HG02884 (cell line): ENCODE results near the gene PARVG.
"Not testable (repeated sequence)": the region's sequence is repeated elsewhere in the genome, so short reads cannot be mapped to it uniquely, and the experiment has no call there.

Experiments used
- ATAC-seq: cut with Tn5 transposase; IDR thresholded peaks from one replicate; pipeline ENCODE4 v1.9.1; 2021; ENCODE audit warnings: mild to moderate bottlenecking, moderate library complexity; ENCODE audit not compliant: unreplicated experiment

Gene PARVG

GRCh38 chr22:44211946-44212930 is 31.5 kb downstream of the PARVG start:
- ATAC-seq, result no peak

DNA sequence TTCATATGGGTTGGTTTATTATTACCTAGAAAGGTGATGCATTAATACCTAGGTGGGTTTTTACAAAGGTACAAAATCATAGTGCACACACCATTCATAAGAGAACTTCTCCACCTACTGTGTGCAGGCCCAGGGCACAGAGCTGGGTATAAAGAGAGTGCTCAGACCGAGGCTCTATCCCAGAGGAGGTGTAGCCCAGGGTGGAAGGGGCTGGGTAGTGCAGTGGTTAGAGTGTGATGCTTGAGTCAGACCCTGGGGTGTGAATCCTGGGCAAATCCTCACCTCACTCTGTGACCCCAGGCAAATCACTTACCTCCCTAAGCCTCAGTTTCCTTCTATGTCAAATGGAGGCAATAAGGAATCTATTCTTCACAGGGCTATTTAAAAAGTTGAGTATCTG is 32.2 kb downstream of the PARVG start:
- ATAC-seq, result no peak

DNA sequence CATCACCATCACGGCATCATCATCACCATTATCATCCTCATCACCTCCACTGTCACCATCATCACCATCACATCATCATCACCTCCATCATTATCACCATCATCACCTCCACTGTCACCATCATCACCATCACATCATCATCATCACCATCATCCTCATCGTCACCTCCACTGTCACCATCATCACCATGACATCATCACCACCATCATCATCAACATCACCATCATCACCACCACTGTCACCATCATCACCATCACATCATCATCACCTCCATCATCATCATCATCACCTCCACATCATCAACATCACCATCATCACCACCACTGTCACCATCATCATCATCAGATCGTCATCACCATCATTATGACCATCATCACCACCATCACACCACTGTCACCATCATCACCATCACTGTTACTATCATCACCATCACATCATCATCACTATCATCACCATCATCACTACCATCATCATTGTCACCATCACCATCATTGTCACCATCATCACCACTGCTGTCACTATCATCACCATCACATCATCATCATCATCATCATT is 32.8 kb downstream of the PARVG start:
- ATAC-seq, result no peak

DNA sequence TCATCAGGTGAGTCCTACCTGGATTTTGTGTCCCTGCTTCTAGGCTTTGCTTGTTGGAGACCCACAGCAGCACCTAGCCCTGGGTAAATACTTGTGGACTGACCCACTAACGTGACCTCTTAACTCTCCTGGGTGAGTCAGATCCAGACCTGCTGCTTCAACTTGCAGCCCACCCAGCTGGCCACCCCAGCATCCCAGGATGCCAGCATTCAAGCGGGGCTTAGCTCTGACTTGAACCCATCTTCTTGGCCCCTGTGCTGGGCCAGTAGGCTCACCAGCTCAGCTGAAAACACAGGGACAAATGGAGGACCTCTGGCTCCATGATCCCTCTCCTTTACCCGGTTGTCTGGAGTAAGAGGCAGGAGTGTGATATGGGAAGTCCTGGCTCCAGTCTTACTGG is 33.5 kb downstream of the PARVG start:
- ATAC-seq, result no peak

GRCh38 chr22:44214764-44215163 is 34.0 kb downstream of the PARVG start:
- no peak for ATAC-seq

- no peak for ATAC-seq
These were observed 34.6 kb downstream of the PARVG start for GRCh38 chr22:44215287-44215686.

DNA sequence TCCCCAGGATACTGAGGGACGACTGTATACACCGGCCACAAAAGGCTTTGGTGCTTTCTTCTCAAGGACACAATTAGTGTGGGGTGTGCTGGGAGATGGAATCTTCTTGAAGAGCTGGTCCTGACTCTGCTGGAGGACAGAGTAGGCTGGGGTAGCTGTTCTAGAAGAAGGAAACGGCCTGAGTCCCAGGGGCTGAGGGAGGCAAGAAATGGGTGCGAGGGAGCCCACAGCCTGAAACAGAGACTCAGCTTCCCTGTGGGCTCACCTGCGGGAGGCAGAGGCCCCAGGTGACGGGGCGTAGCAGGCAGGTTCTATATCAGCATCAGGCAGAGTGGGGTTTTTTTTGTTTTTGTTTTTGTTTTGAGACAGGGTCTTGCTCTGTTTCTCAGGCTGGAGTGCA is 36.6 kb downstream of the PARVG start:
- ATAC-seq, result no peak

GRCh38 chr22:44218071-44218470 is 37.3 kb downstream of the PARVG start:
- ATAC-seq, result no peak

DNA sequence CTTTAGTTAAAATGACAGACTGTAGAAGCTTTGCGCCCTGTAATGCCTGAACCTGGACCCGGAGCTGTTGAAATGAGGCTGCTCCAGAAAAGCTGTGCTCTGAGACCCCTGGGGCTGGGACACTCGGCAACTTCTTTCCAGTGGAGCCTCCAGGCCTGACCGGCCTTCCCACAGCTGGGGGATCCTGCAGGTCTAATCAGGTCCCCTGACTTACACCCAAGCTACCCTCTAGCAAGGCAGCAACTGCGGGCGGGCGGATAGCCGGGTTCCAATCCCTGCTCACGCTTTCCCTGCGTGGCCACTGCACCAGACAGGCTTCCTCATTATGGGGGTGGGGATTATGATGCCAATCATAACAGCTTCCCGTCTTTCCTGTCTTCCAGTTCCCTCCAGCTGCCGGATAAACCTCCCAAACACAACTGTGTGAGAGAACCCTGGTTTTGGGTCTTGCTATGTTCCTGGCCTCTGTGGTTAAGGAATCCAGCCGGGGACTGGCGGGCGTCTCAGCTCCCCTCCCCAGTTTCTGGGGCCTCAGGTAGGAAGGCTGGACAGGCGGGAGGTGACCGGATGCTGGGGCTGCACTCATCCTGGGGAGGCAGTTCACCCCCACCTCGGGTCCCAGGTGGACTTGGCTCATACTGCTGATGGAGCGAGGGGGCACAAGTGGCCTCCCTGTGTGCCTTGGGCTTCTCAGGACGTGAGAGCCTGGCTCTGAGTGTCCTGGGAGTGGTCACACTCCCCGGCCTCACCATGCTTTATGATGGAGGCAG is 38.6 kb downstream of the PARVG start:
- ATAC-seq, result no peak

DNA sequence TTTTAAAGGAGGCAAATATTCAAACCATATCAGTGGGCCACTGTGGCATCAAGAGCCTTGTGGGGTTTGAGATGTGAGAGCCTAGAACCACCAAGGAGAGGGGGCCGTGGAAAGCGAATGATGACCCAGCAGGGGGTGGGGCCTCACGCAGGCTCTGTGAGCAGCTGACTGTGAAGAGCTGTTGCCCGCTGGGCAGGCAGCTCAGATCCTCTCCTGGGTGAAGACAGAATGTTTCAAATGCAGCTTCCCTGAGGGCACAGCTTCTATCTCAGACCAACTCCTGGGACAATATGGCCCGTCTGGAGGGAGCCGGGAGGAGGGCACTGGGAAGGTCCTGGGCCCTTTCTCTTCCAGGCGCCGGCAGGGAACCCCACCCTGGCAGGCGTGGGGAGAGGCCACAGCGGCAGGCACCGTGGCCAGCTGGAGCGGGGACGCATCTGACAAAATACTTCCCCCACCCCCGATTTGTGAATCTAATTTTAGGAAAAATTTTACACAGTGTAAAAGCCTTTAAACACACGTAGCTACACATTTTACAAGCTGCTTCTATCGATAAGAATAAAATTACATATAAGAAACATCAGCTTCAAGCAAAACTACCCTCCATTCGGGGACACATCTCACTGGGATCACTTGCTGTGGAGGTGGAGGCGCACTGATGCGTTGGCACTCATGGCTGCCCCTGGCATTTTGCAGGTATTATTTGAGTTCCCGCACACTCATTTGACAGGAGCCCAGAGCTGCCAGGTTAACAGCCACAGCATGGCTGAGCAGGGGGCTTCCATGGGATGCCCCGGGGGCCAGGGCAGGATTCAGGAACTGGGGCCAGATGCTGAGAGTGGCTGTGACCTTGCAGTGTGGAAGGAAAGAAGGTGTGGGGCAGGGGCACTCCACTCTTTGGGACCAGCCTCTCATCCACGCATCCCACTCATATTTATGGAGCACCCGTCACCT is 40.3 kb downstream of the PARVG start:
- ATAC-seq, result no peak

DNA sequence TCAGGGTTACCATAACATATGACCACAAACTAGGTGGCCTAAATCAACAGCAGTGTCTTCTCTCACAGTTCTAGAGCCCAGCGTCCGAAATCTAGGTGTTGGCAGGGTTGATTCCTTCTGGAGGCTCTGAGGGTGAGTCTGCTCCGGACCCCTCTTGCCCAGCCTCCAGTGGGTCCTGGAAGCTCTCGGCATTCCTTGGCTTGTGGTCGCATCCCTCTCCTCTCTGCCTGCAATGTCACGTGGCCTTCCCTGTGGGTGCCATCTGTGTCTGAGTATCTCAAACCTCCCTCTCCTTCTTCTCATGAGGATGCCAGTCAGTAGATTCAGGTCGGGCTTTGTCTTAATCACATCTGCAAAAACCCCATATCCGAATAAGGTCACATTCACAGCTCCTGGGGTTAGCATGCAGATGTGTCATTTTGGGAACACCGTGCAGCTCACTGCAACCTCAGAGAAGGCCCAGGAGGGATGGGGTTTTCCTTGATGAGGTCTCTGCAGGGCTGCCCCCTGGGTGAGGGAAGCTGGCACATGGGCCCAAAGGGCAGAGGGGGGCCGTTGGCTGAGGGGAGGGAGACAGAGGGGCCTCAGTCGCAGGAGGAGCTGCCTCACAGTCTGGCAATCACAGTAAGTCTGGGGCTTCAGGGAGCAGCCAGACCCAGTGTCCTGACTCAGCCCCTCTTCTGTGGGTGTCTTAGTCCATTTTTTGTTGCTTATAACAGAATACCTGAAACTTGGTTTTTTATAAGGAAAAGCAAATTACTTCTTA is 41.2 kb downstream of the PARVG start:
- no peak for ATAC-seq

DNA sequence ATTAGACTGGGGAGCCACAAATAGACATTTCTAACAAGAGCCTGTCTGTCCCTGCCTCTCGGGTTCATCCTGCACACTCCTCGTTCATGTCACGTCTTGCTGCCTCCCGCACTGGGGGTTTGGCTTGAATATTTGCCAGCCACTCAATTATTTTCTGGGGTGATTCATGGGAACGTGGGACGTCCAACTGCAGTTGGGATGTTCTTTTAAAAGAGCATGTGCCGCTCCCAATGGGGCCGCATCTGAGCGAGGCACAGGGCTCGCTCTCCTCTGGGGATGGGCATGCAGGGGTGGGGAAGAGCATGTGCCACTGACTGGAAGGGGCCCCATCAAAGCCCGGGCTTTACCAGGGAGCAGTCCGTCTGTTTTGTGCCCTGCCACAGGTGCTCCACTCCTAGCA is 43.4 kb downstream of the PARVG start:
- ATAC-seq, result no peak

DNA sequence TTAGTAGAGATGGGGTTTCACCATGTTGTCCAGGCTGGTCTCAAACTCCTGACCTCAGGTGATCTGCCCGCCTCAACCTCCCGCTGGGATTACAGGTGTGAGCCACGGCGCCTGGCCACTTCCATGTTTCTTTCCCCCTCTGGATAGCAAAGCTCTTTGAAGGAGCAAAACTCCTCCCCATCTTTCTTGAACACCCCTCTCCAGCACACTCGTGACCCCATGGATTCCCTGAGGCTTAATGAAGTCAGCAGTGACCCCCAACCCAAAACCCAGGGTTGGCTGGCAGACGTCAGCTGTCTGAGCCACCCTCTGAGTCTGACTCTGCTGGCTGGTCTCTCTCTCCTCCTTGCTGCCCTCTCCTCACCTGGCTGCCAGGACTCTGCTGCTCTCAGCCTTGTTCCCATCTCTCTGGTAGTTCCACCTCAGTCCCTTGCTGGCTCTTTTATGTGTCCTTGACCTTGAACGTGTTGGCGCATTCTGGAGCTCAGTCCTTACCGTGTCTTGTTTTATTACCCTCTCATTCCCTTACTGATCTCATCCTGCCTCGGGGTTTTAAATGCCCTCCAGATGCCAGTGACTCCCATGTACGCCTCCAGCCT is 44.5 kb downstream of the PARVG start:
- ATAC-seq, result no peak

GRCh38 chr22:44225812-44226211 is 45.1 kb downstream of the PARVG start:
- ATAC-seq, result no peak

GRCh38 chr22:44229331-44229730 is 48.6 kb downstream of the PARVG start:
- no peak for ATAC-seq

GRCh38 chr22:44229809-44230208 is 49.1 kb downstream of the PARVG start:
- ATAC-seq, result no peak

GRCh38 chr22:44231233-44231632 is 50.5 kb downstream of the PARVG start:
- ATAC-seq, result no peak

DNA sequence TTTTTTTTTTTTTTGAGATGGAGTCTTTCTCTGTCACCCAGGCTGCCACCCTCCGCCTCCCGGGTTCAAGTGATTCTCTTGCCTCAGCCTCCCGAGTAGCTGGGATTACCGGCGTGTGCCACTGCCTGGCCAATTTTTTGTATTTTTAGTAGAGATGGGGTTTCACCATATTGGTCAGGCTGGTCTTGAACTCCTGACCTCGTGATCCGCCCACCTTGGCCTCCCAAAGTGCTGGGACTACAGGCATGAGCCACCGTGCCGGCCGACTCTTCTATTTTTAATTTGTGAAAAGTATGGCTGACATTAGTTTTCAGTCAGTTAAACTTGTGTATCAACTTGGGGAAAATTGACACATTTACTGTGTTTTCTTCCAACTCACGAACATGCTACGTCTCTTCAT is 53.6 kb downstream of the PARVG start:
- ATAC-seq, result not testable (repeated sequence)

DNA sequence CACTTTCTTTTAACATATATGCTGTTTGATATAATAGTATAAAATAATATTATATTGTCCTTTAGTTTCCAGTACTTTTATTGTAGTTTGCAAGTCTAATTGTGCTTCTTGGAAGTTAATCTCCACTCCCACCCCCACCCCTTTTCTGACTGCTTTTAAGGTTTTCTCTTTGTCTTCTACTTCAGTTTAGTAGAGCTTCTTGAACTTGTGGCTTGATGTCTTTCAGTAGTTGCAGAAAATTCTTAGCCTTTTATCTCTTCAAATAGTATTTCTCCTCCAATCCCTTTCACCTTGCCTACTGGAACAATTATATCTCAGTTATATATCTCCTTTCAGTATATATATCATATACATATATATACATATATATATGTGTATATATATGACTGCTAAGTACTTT is 56.6 kb downstream of the PARVG start:
- ATAC-seq, result no peak
